GM19467 (cell line): ENCODE measurements around the gene PBX1.

Source experiments
- ATAC-seq: cut with Tn5 transposase; IDR thresholded peaks from one replicate; pipeline ENCODE4 v1.9.1; 2021; ENCODE audit warnings: mild to moderate bottlenecking, moderate library complexity; ENCODE audit not compliant: unreplicated experiment

The PBX1 gene

GRCh38 chr1:164771619-164772361 lies 212.8 kb downstream of the PBX1 start:
- ATAC-seq, result no peak

DNA sequence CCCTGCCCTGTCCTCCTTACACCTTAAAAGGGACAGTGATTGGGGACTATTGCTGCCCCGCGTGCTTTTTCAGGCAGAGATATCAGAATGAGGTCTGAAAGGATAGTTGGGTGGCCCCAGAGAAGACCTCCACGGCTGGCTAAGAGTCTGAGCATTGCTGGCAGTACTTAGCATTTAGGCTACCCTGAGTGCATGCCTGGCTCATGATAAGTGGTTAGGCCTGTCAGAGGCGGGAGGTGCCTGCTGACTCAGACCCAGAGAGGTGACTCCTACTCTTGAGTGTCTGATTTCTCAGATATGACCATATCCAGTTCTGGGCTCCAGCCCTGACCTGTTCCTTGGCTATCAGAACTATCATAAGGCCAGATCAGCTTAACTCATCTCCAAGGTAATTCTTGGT lies 213.7 kb downstream of the PBX1 start:
- no peak for ATAC-seq

DNA sequence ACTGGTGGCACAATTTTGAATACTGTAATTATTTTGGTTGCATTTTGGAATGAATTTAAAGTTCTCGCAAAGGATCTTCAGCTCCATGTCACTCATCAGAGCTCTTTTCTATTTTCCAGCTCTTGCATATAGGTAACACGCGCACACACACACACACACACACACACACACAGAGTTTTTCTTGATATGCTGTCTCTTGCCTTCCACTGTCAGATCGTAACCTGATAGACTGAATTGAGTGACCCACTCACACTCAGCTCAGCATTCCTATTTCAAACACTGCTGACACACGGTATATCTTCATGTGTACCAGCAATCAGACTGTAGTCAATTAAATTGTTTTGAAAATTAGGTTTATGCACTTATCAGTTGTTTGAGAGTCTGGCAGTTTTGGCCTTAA lies 214.1 kb downstream of the PBX1 start:
- no peak for ATAC-seq

- no peak for ATAC-seq
These were observed 215.4 kb downstream of the PBX1 start for GRCh38 chr1:164774413-164774812.

DNA sequence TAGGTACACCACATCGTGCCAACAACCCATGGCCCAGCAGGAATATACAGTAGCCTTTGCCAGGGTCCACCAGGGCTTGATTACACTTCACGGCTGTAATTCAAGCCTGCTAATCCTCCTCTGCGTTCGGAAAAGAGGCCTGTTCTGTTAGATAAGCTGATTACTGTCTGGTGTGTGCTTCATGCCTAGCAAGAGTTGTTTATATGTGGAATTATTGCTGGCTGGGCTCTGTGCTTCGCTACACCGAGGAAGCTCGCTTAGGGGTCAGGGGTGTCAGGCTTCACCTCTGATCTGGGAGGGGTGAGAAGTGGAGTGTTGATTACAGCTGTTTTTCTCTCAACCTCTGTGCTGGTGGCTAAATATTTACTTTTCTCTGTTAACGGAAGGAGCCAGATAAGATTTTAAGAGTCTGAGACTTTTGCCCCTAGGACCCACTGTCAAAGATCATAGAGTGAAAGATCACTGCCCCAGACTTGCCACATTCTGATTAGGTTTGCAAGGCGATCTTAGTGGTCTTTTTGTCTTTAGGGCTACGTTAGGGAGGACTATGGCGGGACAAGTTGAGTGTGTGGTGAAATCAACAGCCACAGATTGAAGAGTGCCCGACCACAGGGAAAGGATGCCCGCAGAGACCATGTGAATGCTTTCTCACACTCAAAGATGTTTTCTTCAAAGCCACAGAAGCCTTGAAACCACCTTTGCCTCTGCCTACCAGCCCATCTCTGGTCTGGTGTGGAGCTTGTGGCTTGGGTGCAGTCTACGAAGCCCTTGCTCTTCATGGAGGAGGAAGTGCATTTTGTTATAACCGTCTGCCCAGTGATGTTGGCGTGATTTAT lies 216.1 kb downstream of the PBX1 start:
- no peak for ATAC-seq

- no peak for ATAC-seq
These were observed 218.5 kb downstream of the PBX1 start for GRCh38 chr1:164777518-164777917.

- ATAC-seq, result no peak
These were observed 220.4 kb downstream of the PBX1 start for GRCh38 chr1:164779376-164779775.

GRCh38 chr1:164780111-164780812 lies 221.3 kb downstream of the PBX1 start:
- ATAC-seq, result no peak

GRCh38 chr1:164780863-164781262 lies 221.9 kb downstream of the PBX1 start:
- ATAC-seq, result no peak

DNA sequence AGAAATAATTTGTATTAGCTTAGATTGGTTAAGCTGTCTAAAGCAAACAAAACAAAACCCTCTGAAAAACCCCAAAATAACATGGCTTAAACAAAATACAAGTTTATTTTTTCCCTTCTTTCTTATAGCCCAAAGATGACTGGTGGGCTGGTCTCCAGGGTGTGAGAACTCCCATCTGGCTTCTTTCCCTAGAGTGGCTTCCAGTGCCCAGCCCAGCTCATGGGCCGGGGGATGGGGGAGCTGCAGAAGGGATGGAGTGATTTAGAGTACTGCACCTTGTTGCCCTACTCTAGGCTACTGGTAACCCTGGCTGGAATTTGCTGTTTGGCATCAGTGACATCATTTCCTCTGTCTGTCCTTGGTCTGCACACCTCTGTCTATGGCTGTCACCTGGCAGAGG lies 223.0 kb downstream of the PBX1 start:
- no peak for ATAC-seq

- no peak for ATAC-seq
These were observed 225.0 kb downstream of the PBX1 start for GRCh38 chr1:164783778-164784555.

GRCh38 chr1:164784960-164785359 lies 226.0 kb downstream of the PBX1 start:
- ATAC-seq, result no peak

- ATAC-seq, result no peak
These were observed 227.0 kb downstream of the PBX1 start for GRCh38 chr1:164785841-164786534.

DNA sequence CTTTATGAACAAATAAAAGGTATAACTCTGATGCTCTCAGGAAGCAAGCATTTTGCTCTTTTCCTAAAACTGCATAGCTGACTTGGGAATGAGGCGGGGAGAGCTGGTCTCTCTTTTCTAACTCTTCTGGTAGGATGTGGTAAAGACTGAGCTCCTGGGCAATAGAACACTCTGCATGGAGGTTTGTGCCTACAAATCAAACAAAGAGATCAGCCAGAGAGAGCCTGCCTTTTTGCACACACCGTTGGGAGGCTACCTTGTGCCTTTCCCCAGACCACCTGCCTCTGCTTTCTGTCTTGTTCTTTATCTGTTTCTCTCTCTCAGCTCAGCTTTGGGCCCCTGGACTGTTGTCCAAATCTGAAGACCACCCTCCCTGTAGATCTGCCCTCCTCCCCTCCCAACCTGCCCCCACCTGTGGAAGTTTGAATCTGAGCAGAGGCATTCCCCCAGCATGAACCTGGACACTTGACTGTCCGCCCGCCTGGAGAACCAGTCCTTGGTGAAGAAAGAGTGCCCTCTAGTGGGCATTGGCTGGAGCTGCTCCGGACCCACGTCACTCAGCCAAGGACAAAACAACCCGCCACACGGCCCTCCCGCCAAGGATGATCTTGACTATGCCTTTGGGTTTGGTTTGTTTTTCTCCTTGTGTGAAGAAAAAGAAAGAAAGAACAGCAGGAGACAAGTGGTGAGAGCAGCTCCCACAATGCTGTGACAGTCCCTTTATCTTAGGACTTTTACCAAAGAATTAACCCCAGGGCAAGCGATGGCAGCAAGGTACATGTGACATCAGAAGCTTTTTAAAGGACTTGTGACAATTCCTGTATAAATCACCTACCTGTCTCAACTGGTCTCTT lies 228.2 kb downstream of the PBX1 start:
- ATAC-seq, result peak; percentile 92

DNA sequence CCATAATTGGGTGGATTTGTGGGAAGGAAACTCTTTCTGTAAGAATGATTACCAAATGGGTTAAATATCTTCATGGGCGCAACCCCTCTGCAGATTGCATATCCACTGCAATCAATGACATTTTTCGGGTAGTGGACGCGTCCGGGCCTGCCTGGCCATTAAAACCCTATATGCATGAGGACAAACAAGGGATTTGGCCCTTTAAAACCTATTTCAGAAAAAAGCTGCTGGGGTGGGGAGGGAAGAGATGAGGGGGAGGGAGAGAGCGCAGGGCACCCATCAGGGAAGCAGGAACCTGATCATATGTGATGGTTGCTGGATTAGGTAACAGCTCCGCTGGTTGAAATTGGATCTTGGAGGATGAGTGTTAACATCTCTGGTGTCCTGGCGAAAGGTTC lies 228.8 kb downstream of the PBX1 start:
- ATAC-seq, result no peak

GRCh38 chr1:164790081-164790480 lies 231.1 kb downstream of the PBX1 start:
- ATAC-seq, result no peak

- ATAC-seq, result no peak
These were observed 233.5 kb downstream of the PBX1 start for GRCh38 chr1:164792410-164793004.

DNA sequence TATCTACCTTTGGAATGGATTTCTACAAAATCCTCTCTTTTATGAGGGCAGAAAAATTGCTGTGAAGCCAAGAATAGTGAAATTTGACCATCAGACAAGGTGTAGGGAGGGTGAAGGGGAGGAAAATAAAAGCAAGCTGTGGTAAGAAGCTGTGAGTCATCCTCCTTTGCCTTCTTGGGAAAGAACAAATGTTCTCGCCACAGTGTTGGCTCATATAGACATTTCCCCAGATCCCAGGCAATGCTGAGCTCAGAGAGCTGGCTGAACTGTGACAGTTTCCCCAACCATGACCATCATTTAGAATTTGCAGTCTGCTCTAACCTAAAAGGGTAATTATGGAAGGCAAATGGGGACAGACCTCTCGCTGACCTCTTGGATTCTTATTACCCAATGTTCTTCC lies 235.4 kb downstream of the PBX1 start:
- ATAC-seq, result no peak

GRCh38 chr1:164796916-164797315 lies 237.9 kb downstream of the PBX1 start:
- no peak for ATAC-seq
